HuH-7 (cell line): ENCODE results near the gene RUNX1.

Experiments used
- DNase-seq: peaks from one replicate; pipeline ENCODE4 v3.0.0; 2011; ENCODE audit warnings: low spot score

RUNX1 gene

GRCh38 chr21:34880401-34880800 lies 168.7 kb downstream of the RUNX1 start:
- DNase-seq = no peak

GRCh38 chr21:34878940-34879339 lies 170.2 kb downstream of the RUNX1 start:
- DNase-seq = no peak

- no peak for DNase-seq
Measured at GRCh38 chr21:34878501-34878900, 170.6 kb downstream of the RUNX1 start.

GRCh38 chr21:34877485-34878128 lies 171.5 kb downstream of the RUNX1 start:
- no peak for DNase-seq

GRCh38 chr21:34875830-34876229 lies 173.3 kb downstream of the RUNX1 start:
- DNase-seq = no peak

- DNase-seq = no peak
Measured at GRCh38 chr21:34874684-34875513, 174.2 kb downstream of the RUNX1 start.

- DNase-seq = no peak
Measured at GRCh38 chr21:34871026-34871908, 177.8 kb downstream of the RUNX1 start.

- DNase-seq = no peak
Measured at GRCh38 chr21:34870246-34870645, 178.9 kb downstream of the RUNX1 start.

GRCh38 chr21:34869545-34869944 lies 179.6 kb downstream of the RUNX1 start:
- no peak for DNase-seq

GRCh38 chr21:34867785-34868184 lies 181.3 kb downstream of the RUNX1 start:
- DNase-seq = no peak

- no peak for DNase-seq
Measured at GRCh38 chr21:34865400-34866241, 183.5 kb downstream of the RUNX1 start.

GRCh38 chr21:34864370-34865149 lies 184.5 kb downstream of the RUNX1 start:
- no peak for DNase-seq

- no peak for DNase-seq
Measured at GRCh38 chr21:34862951-34863350, 186.2 kb downstream of the RUNX1 start.

- DNase-seq = no peak
Measured at GRCh38 chr21:34861258-34861657, 187.8 kb downstream of the RUNX1 start.

- no peak for DNase-seq
Measured at GRCh38 chr21:34859976-34860653, 189.0 kb downstream of the RUNX1 start.

GRCh38 chr21:34858559-34858958 lies 190.5 kb downstream of the RUNX1 start:
- DNase-seq = no peak

GRCh38 chr21:34857874-34858273 lies 191.2 kb downstream of the RUNX1 start:
- no peak for DNase-seq

GRCh38 chr21:34857122-34857713 lies 191.9 kb downstream of the RUNX1 start:
- no peak for DNase-seq

- DNase-seq = no peak
Measured at GRCh38 chr21:34852448-34852847, 196.7 kb downstream of the RUNX1 start.

GRCh38 chr21:34850166-34850690 lies 198.9 kb downstream of the RUNX1 start:
- DNase-seq = no peak
